GM18526 (cell line): ENCODE measurements around the gene SPNS2.

Experiments used
- POLR2A ChIP-seq: IDR thresholded peaks from 3 replicates; pipeline ENCODE4 v1.6.1; 2011; ENCODE audit not compliant: insufficient read length; ENCODE audit errors: extremely low read depth

Gene SPNS2

DNA sequence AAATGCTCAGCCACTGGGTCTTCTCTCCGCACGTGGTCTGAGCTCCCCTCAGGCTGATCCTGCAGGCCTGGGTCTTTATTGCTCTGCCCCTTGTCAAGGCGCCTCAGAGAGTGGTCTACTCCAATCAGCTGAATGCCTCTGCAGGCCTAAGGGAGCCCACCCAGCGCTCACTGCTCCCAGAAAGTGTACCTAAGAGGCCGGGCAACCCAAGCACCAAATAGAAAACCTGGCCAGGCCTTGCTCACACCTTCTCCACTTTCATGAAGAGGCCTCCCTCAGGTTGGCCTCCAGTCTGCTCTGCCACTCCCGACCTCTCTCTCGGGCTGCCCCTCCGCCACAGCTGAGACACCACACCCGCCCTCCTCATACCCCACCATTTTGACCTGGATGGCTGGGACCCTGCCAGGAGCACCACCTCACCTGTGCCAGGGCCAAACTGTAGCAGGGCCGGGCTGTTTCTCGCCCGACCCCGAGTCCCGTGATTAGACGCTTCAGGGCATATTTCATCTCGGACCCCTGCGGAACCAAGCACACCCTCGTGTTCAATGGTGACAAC is 55.8 kb downstream of the SPNS2 start:
- TF ChIP-seq POLR2A: no peak

DNA sequence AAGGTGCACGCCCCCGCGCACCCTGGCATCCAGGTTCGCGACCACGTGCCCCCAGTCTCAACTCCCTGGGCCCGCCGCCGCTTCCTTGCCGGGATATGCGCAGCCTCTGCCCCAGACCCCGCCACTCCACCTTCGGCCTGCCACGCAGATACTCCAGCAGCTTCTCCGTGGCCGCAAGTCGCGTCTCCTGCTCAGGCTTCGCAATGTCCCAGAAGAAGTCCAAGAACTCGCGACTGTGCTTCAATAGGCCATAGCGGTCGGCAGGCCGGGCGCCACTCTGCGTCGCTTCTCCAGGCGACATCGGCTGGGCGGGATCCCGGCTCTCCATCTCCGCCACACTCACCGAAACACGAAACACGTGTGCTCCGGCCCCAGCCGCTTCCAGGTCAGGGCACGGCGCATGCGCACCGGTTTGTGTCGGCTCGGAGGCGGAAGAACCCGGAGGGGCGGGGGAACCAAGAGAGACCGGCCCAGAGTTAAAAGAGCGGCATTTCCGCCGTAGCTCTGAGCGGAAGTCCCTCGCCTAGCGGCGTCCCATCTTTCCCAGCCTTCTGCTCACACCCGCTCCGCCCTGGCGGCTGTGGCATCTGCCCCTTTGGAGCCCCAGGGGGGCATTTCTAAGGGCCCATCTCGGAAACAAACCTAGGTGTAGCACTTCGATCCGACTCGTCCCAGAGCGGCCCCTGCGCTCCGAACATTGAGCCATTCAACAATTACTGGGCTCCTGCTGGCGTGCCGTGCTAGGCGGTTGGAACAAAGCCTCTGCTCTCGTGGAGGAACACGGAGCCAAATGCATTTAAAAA is 56.5 kb downstream of the SPNS2 start, which contains the start of gene MYBBP1A:
MYBBP1A (minus strand) TSS at position 388 of the 803 bp plus-strand sequence; CDS start at position 328, 60 bp downstream.
- TF ChIP-seq POLR2A: peak; percentile 97

DNA sequence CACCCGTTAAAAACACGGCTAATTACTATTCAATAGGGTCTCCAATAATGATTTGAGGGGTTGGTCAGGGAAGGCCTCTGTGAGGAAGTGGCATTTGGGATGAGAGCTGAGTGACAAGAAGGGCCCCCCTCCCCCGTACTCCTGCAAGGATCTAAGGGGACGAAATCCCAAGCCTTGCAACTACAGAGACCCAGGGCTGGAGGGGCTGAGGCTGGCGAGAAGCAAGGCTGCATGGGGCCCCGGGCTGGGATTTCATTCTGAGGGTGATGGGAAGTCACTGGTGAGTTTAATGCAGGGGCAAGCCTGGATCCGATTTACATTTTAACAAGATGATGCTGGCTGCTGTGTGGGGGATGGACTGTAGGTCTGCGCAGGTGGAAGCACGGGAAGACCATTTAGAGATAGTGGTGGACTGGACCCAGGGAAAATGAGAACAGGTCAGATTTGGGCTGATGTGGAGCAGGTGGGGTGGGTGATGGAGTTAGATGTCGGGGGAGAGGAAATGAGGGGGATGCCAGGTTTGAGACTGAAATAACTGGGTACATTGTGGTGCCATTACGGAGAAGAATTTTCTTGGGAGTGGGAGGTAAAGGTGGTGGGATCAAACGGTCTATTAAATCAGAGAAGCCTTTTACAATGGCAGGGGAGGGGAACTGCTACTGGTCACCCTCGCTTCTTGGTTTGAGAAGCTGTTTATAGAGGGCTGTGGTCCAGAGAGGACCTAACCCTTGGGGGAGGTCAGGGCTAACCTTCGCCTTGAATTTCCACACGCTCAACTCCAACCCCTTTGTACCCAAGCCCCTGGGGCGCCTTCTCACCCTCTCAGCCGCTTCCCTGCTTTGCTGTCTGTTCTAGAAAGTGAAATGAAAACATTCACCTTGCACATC is 57.4 kb downstream of the SPNS2 start:
- TF ChIP-seq POLR2A: no peak

DNA sequence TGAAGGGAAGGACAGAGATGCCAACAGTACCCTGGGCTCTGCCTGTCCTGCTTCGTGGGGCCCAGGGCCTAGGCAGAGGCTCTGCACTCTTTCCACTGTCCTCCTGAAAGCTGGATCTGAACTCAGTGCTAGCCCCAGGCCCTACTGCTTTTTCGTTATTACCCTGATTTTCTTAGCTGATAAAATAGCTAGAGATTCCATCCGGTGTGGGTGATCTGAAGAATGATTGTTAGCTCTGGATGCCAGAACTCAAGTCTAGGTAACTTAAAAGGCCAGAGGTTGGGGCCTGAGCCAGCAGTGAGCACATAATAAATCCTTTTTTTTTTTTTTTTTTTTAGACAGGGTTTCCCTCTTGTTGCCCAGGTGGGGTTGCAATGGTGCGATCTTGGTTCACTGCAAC is 58.3 kb downstream of the SPNS2 start:
- TF ChIP-seq POLR2A: no peak

DNA sequence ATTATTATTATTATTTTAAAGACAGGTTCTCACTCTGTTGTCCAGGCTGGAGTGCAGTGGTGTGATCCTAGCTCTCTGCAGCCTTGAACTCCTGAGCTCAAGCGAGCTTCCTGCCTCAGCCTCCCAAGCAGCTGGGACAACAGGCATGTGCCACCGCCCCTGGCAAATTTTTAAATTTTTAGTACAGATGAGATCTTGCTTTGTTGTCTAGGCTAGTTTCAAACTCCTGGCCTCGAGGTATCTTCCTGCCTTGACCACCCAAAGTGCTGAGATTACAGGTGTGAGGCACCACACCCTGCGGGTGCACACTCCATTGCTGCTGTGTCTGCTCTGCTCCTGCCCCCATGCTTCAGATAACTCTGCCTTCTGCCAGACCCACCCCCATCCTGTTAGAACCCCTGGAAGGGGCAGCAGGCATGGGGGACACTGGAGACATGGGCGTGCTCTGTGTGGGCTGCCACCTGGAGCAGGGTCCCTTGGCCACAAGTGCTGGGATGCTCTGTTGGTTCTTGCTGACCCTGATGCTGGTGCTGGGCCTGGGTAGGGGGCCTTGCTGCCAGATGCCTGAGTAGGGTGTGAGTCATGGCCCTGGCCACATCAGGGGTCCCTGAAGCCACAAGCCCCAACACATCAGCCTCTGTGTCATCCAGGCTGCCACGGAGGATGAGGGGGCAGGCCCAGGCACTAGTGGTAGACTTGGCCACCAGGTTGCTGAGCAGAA is 59.1 kb downstream of the SPNS2 start:
- TF ChIP-seq POLR2A: no peak

DNA sequence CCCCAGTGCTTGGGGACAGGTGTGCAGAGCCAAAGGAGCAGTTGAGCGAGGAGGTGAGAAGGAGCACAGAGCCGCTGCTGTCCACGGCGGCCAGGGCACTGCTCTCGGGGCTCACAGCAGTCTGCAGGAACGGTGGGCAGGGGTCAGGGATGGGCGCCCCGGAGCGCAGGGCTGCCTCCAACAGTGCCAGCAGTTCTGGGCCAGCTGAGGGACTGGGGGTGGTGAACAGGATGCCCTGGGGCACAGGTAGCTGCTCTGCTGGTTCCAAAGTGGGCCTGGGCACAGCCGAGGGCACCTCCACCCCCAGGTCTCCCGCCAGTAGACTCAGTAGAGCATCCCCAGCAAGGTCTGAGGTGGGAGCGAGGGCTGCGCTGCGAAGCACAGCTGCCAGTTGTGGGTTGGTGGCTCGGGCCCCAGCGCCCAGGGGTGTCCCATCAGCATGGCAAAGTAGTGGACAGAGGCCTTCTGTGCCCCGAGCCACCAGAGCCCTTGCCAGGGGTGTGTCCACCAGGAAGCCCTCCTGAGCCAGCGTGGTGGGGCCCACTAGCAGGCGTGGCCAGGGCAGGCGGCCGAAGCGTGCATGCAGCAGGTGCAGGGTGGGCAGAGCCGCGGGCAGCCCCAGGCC is 59.8 kb downstream of the SPNS2 start:
- TF ChIP-seq POLR2A: no peak

DNA sequence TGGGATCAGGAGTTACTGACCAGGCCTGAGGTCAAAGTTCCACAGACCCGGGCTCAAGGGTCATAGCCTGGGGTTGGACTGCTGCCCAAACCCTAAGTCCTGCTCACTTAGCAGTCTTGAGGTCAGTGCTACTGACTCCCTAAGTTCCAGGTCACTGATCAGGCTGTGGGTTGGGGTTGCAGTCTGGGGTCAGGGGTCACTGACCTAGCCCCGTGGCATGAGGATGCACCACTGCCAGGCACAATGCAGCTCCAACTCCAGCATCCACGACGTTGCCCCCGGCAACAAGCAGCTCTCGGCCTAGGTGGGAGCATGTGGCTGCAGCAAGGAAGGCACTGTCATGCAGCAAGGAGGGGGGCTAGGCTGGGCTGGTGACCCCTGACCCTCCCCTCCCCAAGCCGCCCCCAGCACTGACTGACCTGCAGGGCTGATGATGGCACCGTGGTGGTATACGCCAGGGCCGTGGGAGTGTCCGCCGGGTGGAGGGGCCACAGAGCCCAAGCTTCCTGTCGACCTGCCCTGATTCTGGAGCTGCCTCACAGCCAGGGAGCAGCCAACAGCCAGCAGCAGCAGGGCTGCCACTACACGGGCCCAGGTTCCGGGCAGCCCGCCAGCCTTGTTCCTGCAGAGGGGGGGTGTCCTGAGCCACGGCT is 60.6 kb downstream of the SPNS2 start:
- no peak for TF ChIP-seq POLR2A

DNA sequence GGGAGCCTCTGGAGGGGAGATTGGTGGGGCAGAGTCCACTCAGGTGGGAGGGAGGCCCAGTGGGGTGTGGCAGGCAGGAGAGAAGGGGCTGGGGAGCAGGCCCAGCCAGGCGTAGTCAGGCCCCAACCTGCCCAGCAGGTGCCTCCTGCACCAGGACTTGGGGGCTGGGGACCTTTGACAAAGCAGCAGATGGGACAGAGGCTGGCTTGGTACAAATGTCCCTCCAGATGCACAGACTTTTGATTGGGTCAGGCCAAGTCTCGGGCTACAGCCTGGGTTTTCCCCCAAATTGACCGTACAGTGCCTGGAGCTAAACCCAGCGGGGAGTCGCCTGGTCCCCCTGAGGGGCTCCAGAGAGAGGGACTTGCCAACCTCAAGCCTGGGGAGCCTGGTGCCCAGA is 61.3 kb downstream of the SPNS2 start:
- no peak for TF ChIP-seq POLR2A

DNA sequence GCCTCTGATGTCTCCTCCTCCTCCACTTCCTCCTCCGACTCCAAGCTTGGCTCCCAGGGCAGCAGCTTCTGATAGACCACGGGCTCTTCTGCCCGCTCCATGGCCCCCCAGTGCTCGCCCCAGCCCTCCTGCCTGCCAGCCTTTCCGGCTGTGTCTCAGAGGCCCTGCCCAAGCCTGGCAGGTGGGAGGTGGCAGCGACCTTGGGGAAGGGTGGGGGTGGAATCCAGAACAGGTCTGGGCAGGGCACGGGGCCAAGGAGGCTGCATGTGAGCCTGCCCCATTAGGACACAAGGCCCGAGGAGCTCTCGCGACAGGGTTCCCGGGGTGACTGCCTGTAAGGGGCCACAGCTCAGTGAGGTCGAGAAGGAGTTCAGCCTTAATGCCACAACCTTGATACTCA is 61.7 kb downstream of the SPNS2 start, which contains the start of gene GGT6:
GGT6 (minus strand) TSS at position 157 of the 400 bp plus-strand sequence; CDS start at position 101, 56 bp downstream.
- no peak for TF ChIP-seq POLR2A

DNA sequence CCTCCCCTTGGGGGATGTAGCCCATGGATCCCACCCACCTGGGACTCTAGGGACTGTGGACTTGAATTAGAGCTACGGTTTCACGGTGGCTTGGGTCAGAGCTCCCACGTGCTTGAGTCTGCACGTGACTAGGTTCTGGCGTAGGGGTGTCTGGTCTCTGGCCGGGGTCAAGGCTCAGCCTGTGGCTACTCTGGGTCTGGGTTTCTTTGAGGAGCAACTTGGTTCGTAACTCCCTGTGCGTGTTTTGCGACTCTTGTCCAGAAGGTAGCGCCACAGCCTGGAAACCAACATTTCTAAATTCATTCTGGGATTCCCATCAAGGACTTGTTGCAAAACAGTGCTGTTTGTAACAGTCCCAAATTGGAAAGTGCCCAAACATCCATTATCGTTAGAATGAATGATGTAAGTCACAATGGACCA is 62.2 kb downstream of the SPNS2 start:
- no peak for TF ChIP-seq POLR2A

DNA sequence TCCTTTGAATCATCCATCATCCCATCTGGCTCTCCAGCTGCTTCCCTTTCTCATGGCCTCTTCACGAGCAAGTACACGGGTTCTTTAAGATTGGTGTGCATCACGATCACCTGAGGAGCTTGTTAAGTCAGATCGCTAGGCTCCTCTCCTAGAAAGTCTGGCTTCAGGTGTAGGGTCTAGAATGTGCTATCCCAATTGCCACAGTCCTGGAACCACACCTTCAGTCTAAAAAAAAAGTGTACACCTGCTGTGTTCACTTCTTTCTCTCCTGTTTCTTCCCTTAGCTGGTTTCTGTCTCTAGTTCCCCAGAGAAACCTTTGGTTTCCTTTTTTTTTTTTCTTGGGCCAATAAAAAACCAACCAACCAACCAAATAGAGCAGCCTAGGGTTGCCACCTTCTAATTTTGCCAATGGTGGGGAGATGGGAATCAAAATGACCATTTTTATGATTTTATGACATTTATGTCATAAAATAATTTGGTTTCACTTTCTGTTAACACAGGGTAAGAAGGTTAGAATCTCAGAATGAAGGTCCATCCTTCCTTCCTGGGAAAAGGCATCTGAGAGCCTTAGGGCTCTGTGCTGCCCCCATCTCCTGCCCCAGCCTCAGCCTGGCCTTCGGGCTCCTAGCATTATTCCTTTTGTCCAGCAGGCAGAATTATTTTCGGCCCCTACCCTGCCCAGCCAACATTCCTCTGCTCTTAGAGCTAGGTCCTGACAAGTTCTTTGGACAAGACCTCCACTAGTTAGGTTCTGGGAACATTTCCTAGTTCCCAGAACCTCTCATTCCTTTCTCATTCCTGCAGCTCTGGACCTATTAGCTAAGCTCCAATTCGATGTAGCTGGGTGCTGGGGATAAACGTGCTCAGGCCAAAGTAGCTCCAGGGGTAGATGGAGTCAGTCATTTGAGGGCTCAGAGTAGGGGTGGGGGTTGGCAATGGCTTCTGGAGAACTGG is 63.6 kb downstream of the SPNS2 start:
- TF ChIP-seq POLR2A: no peak

DNA sequence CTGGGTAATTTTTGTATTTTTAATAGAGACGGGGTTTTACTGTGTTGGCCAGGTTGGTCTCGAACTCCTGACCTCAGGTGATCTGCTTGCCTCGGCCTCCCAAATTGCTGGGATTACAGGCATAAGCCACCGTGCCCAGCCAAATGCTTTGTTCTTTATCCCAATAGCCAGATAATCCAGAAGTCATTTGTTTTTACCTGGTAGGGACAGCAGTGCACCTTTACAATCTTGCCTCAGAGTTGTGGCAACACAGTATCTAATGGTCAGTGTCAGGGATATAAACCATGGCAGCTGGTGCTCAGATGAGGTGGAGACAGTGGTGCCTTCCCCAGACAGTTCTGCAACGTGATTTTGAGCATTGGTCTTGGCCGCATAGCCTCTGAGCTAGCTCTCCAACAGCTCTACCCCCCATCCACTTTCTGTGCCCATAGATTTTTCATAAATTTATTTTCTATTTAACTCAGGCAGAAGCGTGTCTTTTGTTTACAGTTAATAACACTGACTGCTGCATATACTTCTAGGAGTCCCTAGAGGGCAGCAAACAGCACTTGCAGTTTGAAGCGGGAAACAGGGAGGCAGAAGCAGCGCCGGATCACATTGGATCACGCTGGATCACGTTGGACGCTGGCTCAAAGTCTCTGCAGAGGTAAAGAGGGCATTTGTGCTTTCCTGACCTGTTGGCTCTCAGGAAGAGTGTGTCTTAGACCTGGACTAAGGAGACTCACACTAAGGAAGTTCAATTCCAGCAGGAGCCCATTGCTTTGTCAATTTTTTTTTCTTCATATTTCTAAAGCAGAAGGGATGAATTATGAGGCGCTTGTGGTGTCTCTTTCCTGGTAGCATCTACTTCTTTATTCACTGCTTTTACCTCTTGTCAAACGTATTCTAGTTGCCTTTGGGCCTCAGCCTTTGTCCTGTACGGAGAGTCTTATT is 66.8 kb downstream of the SPNS2 start:
- TF ChIP-seq POLR2A: no peak
